ENCODE data around the gene FBXO42.

FBXO42 gene

GRCh38 chr1:16198444-16199156 lies 153.7 kb downstream of the FBXO42 start:
- no peak for DNase-seq

GRCh38 chr1:16196874-16197273 lies 155.4 kb downstream of the FBXO42 start:
- no peak for DNase-seq

All from NCI-H1436 treated with DMSO at 0.1 percent for 48 hours (cell line).